SK-N-MC (cell line): ENCODE data around the gene SETD2.
A peak's percentile ranks its signal among the peaks of the same experiment; 100 is the strongest.

ENCODE experiments used
- EZH2 ChIP-seq: fragments of 200-600 bp; sonication (generic); IDR thresholded peaks from one replicate; pipeline ENCODE4 v1.6.1; 2017; ENCODE audit warnings: antibody characterized with exemption
- FOXP2 ChIP-seq: optimal IDR thresholded peaks from 2 replicates; pipeline ENCODE3; 2011; ENCODE audit warnings: mild to moderate bottlenecking, moderate library complexity; ENCODE audit not compliant: insufficient read depth; ENCODE audit errors: extremely low read length, control extremely low read depth
- POLR2AphosphoS5 ChIP-seq: IDR thresholded peaks from 2 replicates; pipeline ENCODE4 v1.6.1; 2012; ENCODE audit warnings: mild to moderate bottlenecking, low read depth, low read length, borderline replicate concordance

- peak; percentile 82 for TF ChIP-seq POLR2AphosphoS5
- TF ChIP-seq EZH2, result no peak
- no peak for TF ChIP-seq FOXP2
Measured at GRCh38 chr3:46976326-46977190, 187.4 kb downstream of the SETD2 start, which contains the start of gene CCDC12.
